NCI-H2227 (cell line): ENCODE results near the gene MCRS1.
"Not testable (repeated sequence)": the region's sequence is repeated elsewhere in the genome, so short reads cannot be mapped to it uniquely, and the experiment has no call there.

Experiments
- DNase-seq: peaks from one replicate; lab custom pipeline; 2025; ENCODE audit not compliant: unreplicated experiment; lab: John Stamatoyannopoulos, UW

The MCRS1 gene

GRCh38 chr12:49524660-49525324, 43.1 kb downstream of the MCRS1 start:
- DNase-seq: no peak

DNA sequence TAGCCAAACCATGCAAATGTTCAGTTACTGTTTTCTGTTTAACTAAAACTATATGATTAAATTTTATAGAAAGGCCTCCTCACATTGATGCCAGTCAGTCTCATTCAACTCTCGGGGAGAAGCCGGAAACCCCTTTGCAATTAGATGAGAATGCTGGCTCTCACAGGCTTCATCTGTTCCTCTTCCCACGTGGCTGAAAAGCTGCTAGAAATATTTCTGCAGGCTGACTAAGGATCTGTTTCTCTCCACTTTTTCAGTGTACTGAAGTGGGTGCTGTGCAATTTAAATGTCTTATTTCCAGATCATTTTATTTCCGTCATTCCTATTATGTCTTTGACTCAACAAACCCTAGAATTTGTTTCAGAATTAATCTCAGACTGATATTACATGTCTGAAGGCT, 46.6 kb downstream of the MCRS1 start:
- no peak for DNase-seq

DNA sequence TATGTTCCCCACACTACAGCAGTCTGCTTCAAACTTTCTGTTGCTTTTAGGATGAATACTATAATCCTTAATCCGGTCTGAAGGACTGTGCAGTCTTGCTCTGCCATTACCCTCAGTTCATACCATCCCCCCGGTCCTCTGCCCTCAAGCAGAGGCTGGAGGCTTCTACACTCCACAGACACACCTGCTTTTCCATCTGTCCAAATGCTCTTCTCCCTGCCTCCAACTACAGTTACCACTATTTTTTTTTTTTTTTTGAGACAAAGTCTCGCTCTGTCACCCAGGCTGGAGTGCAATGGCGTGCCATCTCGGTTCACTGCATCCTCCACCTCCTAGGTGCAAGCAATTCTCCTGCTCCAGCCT, 48.4 kb downstream of the MCRS1 start:
- no peak for DNase-seq

GRCh38 chr12:49518914-49519573, 48.9 kb downstream of the MCRS1 start:
- no peak for DNase-seq

GRCh38 chr12:49515266-49515665, 52.7 kb downstream of the MCRS1 start:
- no peak for DNase-seq

DNA sequence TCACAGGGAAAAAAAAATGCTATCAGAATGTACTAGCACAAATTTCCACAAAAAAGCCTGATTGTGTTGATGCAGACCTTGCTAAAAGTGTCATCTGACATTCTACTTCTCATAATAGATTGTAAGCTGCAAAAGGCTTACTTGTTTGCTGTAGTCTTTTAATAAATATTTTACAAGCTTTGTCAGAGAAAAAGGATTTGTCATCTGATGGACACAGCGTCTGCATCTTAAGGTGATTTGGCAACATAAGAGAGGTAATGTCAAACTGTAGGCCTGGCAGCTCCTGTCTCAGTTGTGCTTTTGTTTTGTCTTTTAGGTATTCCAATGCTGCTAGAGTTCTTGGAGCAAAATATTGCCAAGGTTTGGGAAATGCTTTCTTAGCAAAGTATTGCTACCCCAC, 55.4 kb downstream of the MCRS1 start:
- DNase-seq: no peak

- DNase-seq: no peak
These were observed 56.5 kb downstream of the MCRS1 start for GRCh38 chr12:49511410-49511809.

GRCh38 chr12:49509681-49510080, 58.3 kb downstream of the MCRS1 start:
- not testable (repeated sequence) for DNase-seq
